OCI-LY3 (cell line): Measurements from ENCODE around the gene ZNF407.

Experiments used
- H2AFZ ChIP-seq: fragments of 200-600, 300-600 bp; shearing (Covaris generic); 2 replicates; pipeline ENCODE4 v1.6.0; 2014; ENCODE audit warnings: antibody characterized with exemption, low read depth, low read length
- H3K27ac ChIP-seq: fragments of 200-600, 300-600 bp; sonication (generic); 2 replicates; pipeline ENCODE4 v1.5.1; 2014; ENCODE audit warnings: mild to moderate bottlenecking, low read length, moderate library complexity, mixed read lengths
- H3K27me3 ChIP-seq: fragments of 200-600, 300-600 bp; sonication (generic); 2 replicates; pipeline ENCODE4 v1.6.1; 2014; ENCODE audit warnings: low read depth, low read length, mixed read lengths
- H3K36me3 ChIP-seq: fragments of 200-600, 300-600 bp; sonication (generic); replicated peaks from 2 replicates; pipeline ENCODE3; 2014; ENCODE audit warnings: low read depth, low read length, mixed read lengths
- H3K4me1 ChIP-seq: fragments of 300-600, 200-600 bp; sonication (generic); 2 replicates; pipeline ENCODE4 v1.6.1; 2014; ENCODE audit warnings: low read length, mixed read lengths
- H3K4me2 ChIP-seq: fragments of 200-600, 300-600 bp; sonication (generic); 2 replicates; pipeline ENCODE4 v1.6.1; 2014; ENCODE audit warnings: low read length, mixed read lengths
- H3K4me3 ChIP-seq: fragments of 300-600, 200-600 bp; sonication (generic); 2 replicates; pipeline ENCODE4 v1.5.1; 2014; ENCODE audit warnings: antibody characterized with exemption, mild to moderate bottlenecking, low read length, moderate library complexity
- H3K79me2 ChIP-seq: fragments of 300-600, 200-600 bp; shearing (Covaris generic); 2 replicates; pipeline ENCODE4 v1.6.1; 2014; ENCODE audit warnings: mild to moderate bottlenecking, low read length, mixed read lengths
- H3K9ac ChIP-seq: fragments of 300-600, 200-600 bp; shearing (Covaris generic); 2 replicates; pipeline ENCODE4 v1.6.0; 2014; ENCODE audit warnings: mild to moderate bottlenecking, low read length, moderate library complexity
- H3K9me3 ChIP-seq: fragments of 200-600, 300-600 bp; shearing (Covaris generic); 2 replicates; pipeline ENCODE4 v1.6.1; 2014; ENCODE audit warnings: low read length, mixed read lengths; ENCODE audit not compliant: insufficient read depth
- H4K20me1 ChIP-seq: fragments of 200-600, 300-600 bp; sonication (generic); 2 replicates; pipeline ENCODE4 v1.6.1; 2016; ENCODE audit warnings: low read length, mixed read lengths; ENCODE audit not compliant: insufficient read depth
- CTCF ChIP-seq: fragments of 200-600, 300-600 bp; sonication (generic); IDR thresholded peaks from 2 replicates; pipeline ENCODE4 v1.5.1; 2014; ENCODE audit warnings: antibody characterized with exemption, low read length, low read depth
- EZH2phosphoT487 ChIP-seq: fragments of 200-600 bp; shearing (Covaris generic); IDR thresholded peaks from 2 replicates; pipeline ENCODE4 v1.6.1; 2018; ENCODE audit warnings: antibody characterized with exemption, mixed run types, low read depth

ZNF407 gene

DNA sequence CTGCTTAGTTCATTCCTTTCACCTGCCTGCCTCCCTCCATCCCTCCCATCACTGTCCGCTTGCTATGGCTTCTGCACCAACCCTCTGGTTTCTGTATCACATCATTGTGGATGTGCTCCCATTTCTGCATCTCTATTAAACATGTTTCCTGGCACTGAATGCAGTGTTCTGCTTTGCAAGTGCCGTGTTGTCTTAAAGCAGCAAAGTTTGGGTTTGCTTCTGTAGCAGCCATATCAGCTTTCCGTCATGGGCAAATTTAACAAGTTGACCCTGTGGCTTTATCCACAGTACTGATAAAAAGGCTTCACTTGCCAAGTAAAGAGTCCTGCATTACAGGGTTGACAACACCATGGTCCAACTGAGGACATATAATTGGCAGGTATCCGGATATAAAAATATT is 445.8 kb downstream of the ZNF407 start:
- no peaks in the 10 kb centered on the region for H3K79me2 ChIP-seq
- no peak overlapping the region for H2AFZ ChIP-seq
- H3K27me3 ChIP-seq, result no peaks in the 10 kb centered on the region
- no peaks in the 10 kb centered on the region for H4K20me1 ChIP-seq
- H3K36me3 ChIP-seq, result no peaks in the 10 kb centered on the region
- H3K4me1 ChIP-seq, result peaks cover 7% of the 10 kb centered on the region
- TF ChIP-seq CTCF (no peak), EZH2phosphoT487 (no peak)
- H3K9me3 ChIP-seq, result no peaks in the 10 kb centered on the region
- no peak overlapping the region for H3K9ac ChIP-seq
- no peak overlapping the region for H3K27ac ChIP-seq
- no peak overlapping the region for H3K4me3 ChIP-seq
- H3K4me2 ChIP-seq, result no peak overlapping the region

- Histone ChIP-seq H3K9ac (no peak overlapping the region), H3K36me3 (no peaks in the 10 kb centered on the region), H3K4me3 (no peak overlapping the region), H3K4me1 (peaks cover 7% of the 10 kb centered on the region), H3K4me2 (no peak overlapping the region), H3K9me3 (no peaks in the 10 kb centered on the region), H2AFZ (no peak overlapping the region), H3K79me2 (no peaks in the 10 kb centered on the region), H3K27ac (no peak overlapping the region), H4K20me1 (no peaks in the 10 kb centered on the region), H3K27me3 (no peaks in the 10 kb centered on the region)
- TF ChIP-seq EZH2phosphoT487, result no peak
- TF ChIP-seq CTCF, result no peak
These were observed 446.6 kb downstream of the ZNF407 start for GRCh38 chr18:75044296-75044695.

DNA sequence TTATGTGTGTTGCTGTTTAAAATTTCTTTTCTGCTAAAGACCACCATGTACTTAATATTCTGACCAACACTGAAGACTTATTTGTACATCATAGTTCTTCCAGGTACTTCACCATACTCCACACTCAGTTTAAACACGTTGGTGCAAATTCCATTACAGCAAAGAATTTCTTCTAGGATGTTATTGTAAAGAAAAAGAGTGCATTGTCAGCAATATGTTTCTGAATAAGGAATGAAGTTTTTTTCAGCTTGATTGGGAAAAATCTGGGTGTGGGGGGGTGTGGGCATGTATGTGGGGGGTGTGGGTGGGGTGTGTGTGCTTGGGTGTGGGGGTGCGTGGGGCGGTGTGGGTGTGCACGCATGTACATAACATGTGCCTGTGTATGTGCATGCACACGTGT is 447.1 kb downstream of the ZNF407 start:
- Histone ChIP-seq H4K20me1 (no peaks in the 10 kb centered on the region), H3K9ac (no peak overlapping the region), H3K79me2 (no peaks in the 10 kb centered on the region), H3K27ac (no peak overlapping the region), H3K36me3 (no peaks in the 10 kb centered on the region), H2AFZ (no peak overlapping the region), H3K27me3 (no peaks in the 10 kb centered on the region), H3K4me2 (no peak overlapping the region), H3K4me3 (no peak overlapping the region), H3K9me3 (no peaks in the 10 kb centered on the region), H3K4me1 (peaks cover 4% of the 10 kb centered on the region)
- no peak for TF ChIP-seq CTCF
- TF ChIP-seq EZH2phosphoT487, result no peak

- no peaks in the 10 kb centered on the region for H3K79me2 ChIP-seq
- no peaks in the 10 kb centered on the region for H3K27me3 ChIP-seq
- no peak for TF ChIP-seq EZH2phosphoT487
- no peak for TF ChIP-seq CTCF
- H3K9me3 ChIP-seq, result no peaks in the 10 kb centered on the region
- no peak overlapping the region for H3K9ac ChIP-seq
- no peak overlapping the region for H3K4me3 ChIP-seq
- no peak overlapping the region for H3K27ac ChIP-seq
- H4K20me1 ChIP-seq, result no peaks in the 10 kb centered on the region
- H2AFZ ChIP-seq, result no peak overlapping the region
- no peaks in the 10 kb centered on the region for H3K4me1 ChIP-seq
- H3K36me3 ChIP-seq, result no peaks in the 10 kb centered on the region
- H3K4me2 ChIP-seq, result no peak overlapping the region
These were observed 447.6 kb downstream of the ZNF407 start for GRCh38 chr18:75045272-75045671.
